CD4-positive, alpha-beta T cell treated with Interleukin-4 for 4 hours (primary cell): ENCODE data around the gene ARHGEF28.

ENCODE experiments used
- DNase-seq: peaks from one replicate; pipeline ENCODE4 v3.0.0-alpha.2; 2020

Gene ARHGEF28

GRCh38 chr5:73950441-73950873 is 324.5 kb downstream of the ARHGEF28 start:
- no peak for DNase-seq

GRCh38 chr5:73950912-73951430 is 325.0 kb downstream of the ARHGEF28 start:
- DNase-seq = no peak

GRCh38 chr5:73952872-73953271 is 326.9 kb downstream of the ARHGEF28 start:
- DNase-seq = no peak

GRCh38 chr5:73954381-73954780 is 328.4 kb downstream of the ARHGEF28 start:
- no peak for DNase-seq

- DNase-seq = no peak
Observed at GRCh38 chr5:73955271-73955846, 329.4 kb downstream of the ARHGEF28 start.

- DNase-seq = no peak
Observed at GRCh38 chr5:73957397-73958001, 331.5 kb downstream of the ARHGEF28 start.

- no peak for DNase-seq
Observed at GRCh38 chr5:73958037-73958436, 332.0 kb downstream of the ARHGEF28 start.

GRCh38 chr5:73960023-73960422 is 334.0 kb downstream of the ARHGEF28 start:
- no peak for DNase-seq

- DNase-seq = no peak
Observed at GRCh38 chr5:73960426-73960825, 334.4 kb downstream of the ARHGEF28 start.

GRCh38 chr5:73962801-73963425 is 336.9 kb downstream of the ARHGEF28 start:
- no peak for DNase-seq

- no peak for DNase-seq
Observed at GRCh38 chr5:73964352-73964865, 338.4 kb downstream of the ARHGEF28 start.

- no peak for DNase-seq
Observed at GRCh38 chr5:73966451-73966850, 340.5 kb downstream of the ARHGEF28 start.

GRCh38 chr5:73967347-73967746 is 341.4 kb downstream of the ARHGEF28 start:
- DNase-seq = no peak

- no peak for DNase-seq
Observed at GRCh38 chr5:73968246-73968645, 342.2 kb downstream of the ARHGEF28 start.

GRCh38 chr5:73968729-73969128 is 342.7 kb downstream of the ARHGEF28 start:
- DNase-seq = no peak

- DNase-seq = no peak
Observed at GRCh38 chr5:73969195-73970036, 343.4 kb downstream of the ARHGEF28 start.

- DNase-seq = no peak
Observed at GRCh38 chr5:73971326-73971725, 345.3 kb downstream of the ARHGEF28 start.

- DNase-seq = no peak
Observed at GRCh38 chr5:73973135-73973534, 347.1 kb downstream of the ARHGEF28 start.

GRCh38 chr5:73974871-73975360 is 348.9 kb downstream of the ARHGEF28 start:
- no peak for DNase-seq

- DNase-seq = no peak
Observed at GRCh38 chr5:73975845-73976244, 349.8 kb downstream of the ARHGEF28 start.

GRCh38 chr5:73977146-73977545 is 351.1 kb downstream of the ARHGEF28 start:
- no peak for DNase-seq

GRCh38 chr5:73979321-73979720 is 353.3 kb downstream of the ARHGEF28 start:
- DNase-seq = no peak

- DNase-seq = no peak
Observed at GRCh38 chr5:73981704-73982103, 355.7 kb downstream of the ARHGEF28 start.
